ENCODE measurements around the gene CEACAM4. TPM values are rescaled to one million over a fixed set of nuclear protein-coding genes. Genes with fewer than 3 reads are reported as not detected.

CEACAM4 gene
- total RNA-seq, 1 donor = not detected

GRCh38 chr19:41590936-41591335 lies 35.9 kb downstream of the CEACAM4 start:
- Histone ChIP-seq H3K4me2 (ENCODE audit: insufficient read depth, low read length) (no peak overlapping the region), H2AFZ (ENCODE audit: low read length) (no peak overlapping the region), H4K20me1 (ENCODE audit: insufficient read depth, low read length) (no peaks in the 10 kb centered on the region), H3K36me3 (ENCODE audit: insufficient read depth, low read length) (no peaks in the 10 kb centered on the region), H3K27ac (ENCODE audit: low read depth, low read length) (no peak overlapping the region), H3K4me1 (ENCODE audit: insufficient read depth, low read length) (no peaks in the 10 kb centered on the region), H3K27me3 (ENCODE audit: insufficient read depth, low read length) (no peaks in the 10 kb centered on the region), H3K4me3 (ENCODE audit: insufficient read depth, low read length) (no peak overlapping the region), H3K9me3 (ENCODE audit: low read depth, low read length) (no peaks in the 10 kb centered on the region), H3K79me2 (ENCODE audit: insufficient read depth, low read length) (no peaks in the 10 kb centered on the region)
- TF ChIP-seq CTCF (IDR thresholded peaks at IDR 0.05; ENCODE audit: extremely low read depth, low read depth, low read length) = no peak
- no peak for DNase-seq (ENCODE audit: insufficient read length, low spot score, missing footprints)

- Histone ChIP-seq H3K27me3 (ENCODE audit: insufficient read depth, low read length) (no peaks in the 10 kb centered on the region), H3K4me3 (ENCODE audit: insufficient read depth, low read length) (no peak overlapping the region), H3K9me3 (ENCODE audit: low read depth, low read length) (no peaks in the 10 kb centered on the region), H3K36me3 (ENCODE audit: insufficient read depth, low read length) (no peaks in the 10 kb centered on the region), H3K4me2 (ENCODE audit: insufficient read depth, low read length) (no peak overlapping the region), H3K4me1 (ENCODE audit: insufficient read depth, low read length) (no peaks in the 10 kb centered on the region), H4K20me1 (ENCODE audit: insufficient read depth, low read length) (no peaks in the 10 kb centered on the region), H3K27ac (ENCODE audit: low read depth, low read length) (no peak overlapping the region), H2AFZ (ENCODE audit: low read length) (no peak overlapping the region), H3K79me2 (ENCODE audit: insufficient read depth, low read length) (no peaks in the 10 kb centered on the region)
- no peak for TF ChIP-seq CTCF (IDR thresholded peaks at IDR 0.05; ENCODE audit: extremely low read depth, low read depth, low read length)
- no peak for DNase-seq (ENCODE audit: insufficient read length, low spot score, missing footprints)
Measured at GRCh38 chr19:41589371-41589770, 37.5 kb downstream of the CEACAM4 start.

- Histone ChIP-seq H2AFZ (ENCODE audit: low read length) (no peak overlapping the region), H3K4me1 (ENCODE audit: insufficient read depth, low read length) (no peaks in the 10 kb centered on the region), H3K27me3 (ENCODE audit: insufficient read depth, low read length) (no peaks in the 10 kb centered on the region), H4K20me1 (ENCODE audit: insufficient read depth, low read length) (no peaks in the 10 kb centered on the region), H3K4me3 (ENCODE audit: insufficient read depth, low read length) (no peak overlapping the region), H3K9me3 (ENCODE audit: low read depth, low read length) (no peaks in the 10 kb centered on the region), H3K36me3 (ENCODE audit: insufficient read depth, low read length) (no peaks in the 10 kb centered on the region), H3K27ac (ENCODE audit: low read depth, low read length) (no peak overlapping the region), H3K79me2 (ENCODE audit: insufficient read depth, low read length) (no peaks in the 10 kb centered on the region), H3K4me2 (ENCODE audit: insufficient read depth, low read length) (no peak overlapping the region)
- no peak for TF ChIP-seq CTCF (IDR thresholded peaks at IDR 0.05; ENCODE audit: extremely low read depth, low read depth, low read length)
- peak; percentile 71 for DNase-seq (ENCODE audit: insufficient read length, low spot score, missing footprints)
Measured at GRCh38 chr19:41588497-41589209, 38.2 kb downstream of the CEACAM4 start.

- Histone ChIP-seq H3K4me2 (ENCODE audit: insufficient read depth, low read length) (no peak overlapping the region), H3K27me3 (ENCODE audit: insufficient read depth, low read length) (no peaks in the 10 kb centered on the region), H3K36me3 (ENCODE audit: insufficient read depth, low read length) (no peaks in the 10 kb centered on the region), H2AFZ (ENCODE audit: low read length) (no peak overlapping the region), H3K4me1 (ENCODE audit: insufficient read depth, low read length) (no peaks in the 10 kb centered on the region), H3K9me3 (ENCODE audit: low read depth, low read length) (no peaks in the 10 kb centered on the region), H3K79me2 (ENCODE audit: insufficient read depth, low read length) (no peaks in the 10 kb centered on the region), H3K27ac (ENCODE audit: low read depth, low read length) (no peak overlapping the region), H3K4me3 (ENCODE audit: insufficient read depth, low read length) (no peak overlapping the region), H4K20me1 (ENCODE audit: insufficient read depth, low read length) (no peaks in the 10 kb centered on the region)
- DNase-seq (ENCODE audit: insufficient read length, low spot score, missing footprints) = no peak
- no peak for TF ChIP-seq CTCF (IDR thresholded peaks at IDR 0.05; ENCODE audit: extremely low read depth, low read depth, low read length)
Measured at GRCh38 chr19:41587838-41588210, 39.0 kb downstream of the CEACAM4 start.

Measured in osteoblast (primary cell).